AG04450 (cell line): Measurements from ENCODE around the gene DCBLD2. TPM values are rescaled to one million over a fixed set of nuclear protein-coding genes. Genes with fewer than 3 reads are reported as not detected.

Experiments used
- CTCF ChIA-PET: fragments of 300-600, 350-600 bp; formaldehyde crosslinking; extraction: SDS; loops from one replicate; lab custom pipeline; 2022; ENCODE audit warnings: antibody characterized with exemption, inconsistent platforms; lab: Charles Lee
- POLR2A ChIA-PET: fragments of 350-600 bp; formaldehyde crosslinking; extraction: SDS; loops from one replicate; lab custom pipeline; 2021; ENCODE audit warnings: antibody characterized with exemption, inconsistent platforms; lab: Yijun Ruan, JAX
- DNase-seq: peaks from one replicate; pipeline ENCODE4 v3.0.0-alpha.2; 2011; ENCODE audit warnings: low read depth, low spot score
- H3K27ac ChIP-seq: one replicate; pipeline ENCODE4 v1.5.1; 2012; ENCODE audit warnings: low read depth, low read length, control low read depth
- H3K27me3 ChIP-seq: one replicate; pipeline ENCODE4 v1.6.0; 2012; ENCODE audit warnings: low read length; ENCODE audit not compliant: control insufficient read depth, insufficient read depth
- H3K4me3 ChIP-seq: 2 replicates; pipeline ENCODE4 v1.5.1; 2011; ENCODE audit warnings: mild to moderate bottlenecking, low read depth, low read length, control low read depth
- H3K9me3 ChIP-seq: 2 replicates; pipeline ENCODE4 v1.5.1; 2012; ENCODE audit warnings: low read length; ENCODE audit not compliant: control insufficient read depth, insufficient read depth
- polyA plus RNA-seq: library from polyadenylated mRNA; depleted of rRNA; stranded (reverse); fragments of >200 nt; gene quantifications from 2 replicates; pipeline ENCODE4 v1.2.3, GENCODE V29; 2011
- TF ChIP-seq, protein P1 (sequence below): IDR thresholded peaks from 2 replicates; pipeline ENCODE4 v1.5.1; 2011; ENCODE audit warnings: low read depth, low read length, control low read depth, inconsistent platforms

DCBLD2 gene
- polyA plus RNA-seq, 1 experiment, result 202 TPM

DNA sequence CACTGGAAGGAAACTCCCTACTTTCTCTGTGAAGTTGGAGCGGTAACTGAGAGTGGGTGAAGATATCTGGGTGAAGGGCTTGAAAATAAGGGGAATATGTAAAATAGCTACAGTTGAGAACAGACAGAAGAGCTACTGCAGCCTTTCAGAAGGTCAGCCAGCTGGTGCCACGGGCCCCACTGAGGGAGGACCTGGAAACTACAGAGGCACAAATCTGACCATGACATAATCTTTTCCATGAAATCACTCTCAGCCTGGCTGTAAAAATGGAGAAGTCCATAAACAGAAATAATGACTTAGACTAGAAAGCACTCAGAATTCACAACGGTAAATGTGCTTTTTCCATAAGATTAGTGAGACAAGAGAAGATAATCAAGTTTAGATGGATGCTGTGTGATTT, 91.9 kb downstream of the DCBLD2 start:
- H3K4me3 ChIP-seq, result no peak overlapping the region
- no peak for DNase-seq
- H3K27me3 ChIP-seq, result no peaks in the 10 kb centered on the region
- H3K9me3 ChIP-seq, result no peaks in the 10 kb centered on the region
- ChIA-PET POLR2A (no interaction called here), CTCF (no interaction called here)
- TF ChIP-seq, protein P1, sequence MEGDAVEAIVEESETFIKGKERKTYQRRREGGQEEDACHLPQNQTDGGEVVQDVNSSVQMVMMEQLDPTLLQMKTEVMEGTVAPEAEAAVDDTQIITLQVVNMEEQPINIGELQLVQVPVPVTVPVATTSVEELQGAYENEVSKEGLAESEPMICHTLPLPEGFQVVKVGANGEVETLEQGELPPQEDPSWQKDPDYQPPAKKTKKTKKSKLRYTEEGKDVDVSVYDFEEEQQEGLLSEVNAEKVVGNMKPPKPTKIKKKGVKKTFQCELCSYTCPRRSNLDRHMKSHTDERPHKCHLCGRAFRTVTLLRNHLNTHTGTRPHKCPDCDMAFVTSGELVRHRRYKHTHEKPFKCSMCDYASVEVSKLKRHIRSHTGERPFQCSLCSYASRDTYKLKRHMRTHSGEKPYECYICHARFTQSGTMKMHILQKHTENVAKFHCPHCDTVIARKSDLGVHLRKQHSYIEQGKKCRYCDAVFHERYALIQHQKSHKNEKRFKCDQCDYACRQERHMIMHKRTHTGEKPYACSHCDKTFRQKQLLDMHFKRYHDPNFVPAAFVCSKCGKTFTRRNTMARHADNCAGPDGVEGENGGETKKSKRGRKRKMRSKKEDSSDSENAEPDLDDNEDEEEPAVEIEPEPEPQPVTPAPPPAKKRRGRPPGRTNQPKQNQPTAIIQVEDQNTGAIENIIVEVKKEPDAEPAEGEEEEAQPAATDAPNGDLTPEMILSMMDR, result no peak
- H3K27ac ChIP-seq, result no peak overlapping the region

DNA sequence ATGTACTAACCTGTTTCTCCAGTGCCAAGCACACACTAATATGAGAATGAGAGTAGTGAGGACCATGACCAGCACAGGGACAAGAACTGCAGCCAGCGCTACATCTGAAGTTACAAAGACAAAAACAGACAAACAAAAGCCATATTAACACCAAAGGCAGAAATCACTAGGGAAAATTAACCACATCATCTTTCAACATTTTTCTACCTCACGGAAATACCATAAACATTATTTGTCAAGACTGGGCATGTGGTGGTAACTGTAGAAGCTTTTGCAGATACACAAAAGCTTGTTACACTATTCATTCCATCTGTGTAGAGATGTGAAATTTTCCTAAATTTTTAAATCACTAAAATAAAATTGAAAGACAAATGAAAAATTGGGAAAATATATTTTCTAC, 93.4 kb downstream of the DCBLD2 start:
- H3K9me3 ChIP-seq, result no peaks in the 10 kb centered on the region
- H3K27me3 ChIP-seq, result no peaks in the 10 kb centered on the region
- no peak overlapping the region for H3K27ac ChIP-seq
- TF ChIP-seq, protein P1, result no peak
- no peak overlapping the region for H3K4me3 ChIP-seq
- ChIA-PET CTCF (interaction anchor here (0.6 to 1.0 kb wide), 2 partner anchors 8 to 212 kb away, joined by 3 to 4 read pairs; no protein-coding TSS in a partner anchor), POLR2A (no interaction called here)
- DNase-seq, result no peak

DNA sequence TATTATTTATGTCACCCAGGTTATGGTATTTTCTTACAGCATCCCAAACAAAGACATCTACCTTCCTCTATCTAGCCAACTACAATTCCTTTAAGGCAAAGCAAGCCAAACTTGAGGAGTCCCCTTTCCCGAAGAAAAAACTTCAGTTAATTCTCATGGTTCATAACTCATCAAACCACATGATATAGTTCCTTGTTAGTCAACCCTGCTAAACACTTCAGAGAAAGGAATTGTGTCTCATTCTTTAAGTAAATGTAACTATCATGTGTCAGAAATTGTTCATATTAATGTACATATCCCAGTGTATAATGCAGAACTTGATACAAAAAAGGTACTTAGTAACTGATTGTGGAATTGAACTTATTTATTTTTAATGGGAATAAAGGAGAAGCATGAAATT, 93.9 kb downstream of the DCBLD2 start:
- H3K9me3 ChIP-seq, result no peaks in the 10 kb centered on the region
- no peak overlapping the region for H3K4me3 ChIP-seq
- H3K27ac ChIP-seq, result no peak overlapping the region
- no peaks in the 10 kb centered on the region for H3K27me3 ChIP-seq
- CTCF ChIA-PET, result interaction anchor here (0.6 to 1.0 kb wide), 2 partner anchors 9 to 212 kb away, joined by 3 to 4 read pairs; no protein-coding TSS in a partner anchor
- POLR2A ChIA-PET, result no interaction called here
- TF ChIP-seq, protein P1, result no peak
- DNase-seq, result no peak

DNA sequence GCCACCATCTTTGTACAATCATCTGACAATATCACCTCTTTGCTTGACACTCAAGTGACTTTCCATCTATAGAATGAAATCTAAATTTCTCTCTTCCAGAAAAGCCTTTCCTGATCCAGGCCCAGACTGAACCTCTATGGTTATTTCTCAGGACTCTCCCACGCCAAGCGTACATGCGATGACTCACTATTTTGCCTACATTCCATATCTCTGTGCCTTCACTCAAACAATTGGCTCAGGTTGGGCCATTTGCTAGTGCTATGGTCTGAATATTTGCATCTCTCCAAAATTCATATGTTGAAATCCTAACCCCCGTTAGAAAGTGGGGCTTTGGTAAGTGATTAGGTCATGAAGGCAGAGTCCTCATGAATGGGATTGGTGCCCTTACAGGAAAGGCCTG, 94.5 kb downstream of the DCBLD2 start:
- TF ChIP-seq, protein P1, result no peak
- no peak for DNase-seq
- H3K27ac ChIP-seq, result no peak overlapping the region
- H3K4me3 ChIP-seq, result no peak overlapping the region
- POLR2A ChIA-PET, result no interaction called here
- CTCF ChIA-PET, result interaction anchor here (1.8 kb wide), 1 partner anchor 210 kb away, joined by 7 read pairs; no protein-coding TSS in a partner anchor
- H3K9me3 ChIP-seq, result no peaks in the 10 kb centered on the region
- H3K27me3 ChIP-seq, result no peaks in the 10 kb centered on the region

DNA sequence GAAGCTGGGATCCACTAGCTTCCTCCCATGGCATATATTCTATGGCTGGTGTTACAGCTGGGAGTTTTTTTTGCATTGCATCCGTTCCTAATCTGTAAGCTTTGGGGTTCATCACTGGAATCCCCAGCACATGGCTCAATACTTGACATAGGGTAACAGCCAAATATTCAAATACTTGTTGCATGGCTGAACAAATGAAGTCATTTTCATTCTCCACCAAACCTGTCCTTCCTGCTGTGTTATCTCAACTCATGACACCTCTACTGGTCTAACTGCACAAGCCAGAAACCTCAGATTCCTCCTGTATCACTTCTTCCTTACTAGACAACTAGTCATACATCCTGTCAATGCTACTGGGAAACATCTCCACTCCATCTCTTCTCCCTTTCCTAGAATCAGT, 95.0 kb downstream of the DCBLD2 start:
- no peak overlapping the region for H3K27ac ChIP-seq
- no peak overlapping the region for H3K4me3 ChIP-seq
- TF ChIP-seq, protein P1, result no peak
- CTCF ChIA-PET, result interaction anchor here (1.4 to 1.8 kb wide), 2 partner anchors 204 to 210 kb away, joined by 4 to 7 read pairs; no protein-coding TSS in a partner anchor
- POLR2A ChIA-PET, result no interaction called here
- no peaks in the 10 kb centered on the region for H3K9me3 ChIP-seq
- H3K27me3 ChIP-seq, result no peaks in the 10 kb centered on the region
- no peak for DNase-seq
